ENCODE measurements around the gene OR5C1. TPM values are rescaled to one million over a fixed set of nuclear protein-coding genes. Genes with fewer than 3 reads are reported as not detected.
A peak's percentile ranks its signal among the peaks of the same experiment; 100 is the strongest.
"Not testable (repeated sequence)": the region's sequence is repeated elsewhere in the genome, so short reads cannot be mapped to it uniquely, and the experiment has no call there.

Gene OR5C1
- total RNA-seq, 1 donor from 2014 or later: not detected

- peak; percentile 81 to 91 for DNase-seq (ENCODE audit: low read depth in 2 of 2)
These were observed 21.7 kb downstream of the OR5C1 start for GRCh38 chr9:122810306-122810946.

DNA sequence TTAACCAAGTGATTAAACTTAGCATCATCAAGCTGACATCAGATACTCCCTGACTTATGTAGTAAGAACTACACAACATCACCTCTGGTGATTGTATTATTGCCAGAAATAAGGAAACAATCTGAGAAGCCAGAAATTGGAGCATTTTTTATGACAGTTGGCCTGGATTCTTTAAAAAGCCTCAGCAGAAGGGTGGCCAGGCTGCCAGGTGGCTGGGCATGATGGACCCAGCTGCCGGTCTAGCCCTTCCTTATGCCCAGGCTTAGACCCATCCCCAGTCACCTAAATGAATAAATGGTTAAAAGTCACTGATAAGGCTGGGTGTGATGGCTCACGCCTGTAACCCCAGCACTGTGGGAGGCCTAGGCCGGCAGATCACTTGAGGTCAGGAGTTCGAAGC is 24.0 kb downstream of the OR5C1 start:
- no peak for DNase-seq (ENCODE audit: low read depth in 2 of 2)

GRCh38 chr9:122814545-122814944 is 25.8 kb downstream of the OR5C1 start:
- DNase-seq (ENCODE audit: low read depth in 2 of 2): no peak

DNA sequence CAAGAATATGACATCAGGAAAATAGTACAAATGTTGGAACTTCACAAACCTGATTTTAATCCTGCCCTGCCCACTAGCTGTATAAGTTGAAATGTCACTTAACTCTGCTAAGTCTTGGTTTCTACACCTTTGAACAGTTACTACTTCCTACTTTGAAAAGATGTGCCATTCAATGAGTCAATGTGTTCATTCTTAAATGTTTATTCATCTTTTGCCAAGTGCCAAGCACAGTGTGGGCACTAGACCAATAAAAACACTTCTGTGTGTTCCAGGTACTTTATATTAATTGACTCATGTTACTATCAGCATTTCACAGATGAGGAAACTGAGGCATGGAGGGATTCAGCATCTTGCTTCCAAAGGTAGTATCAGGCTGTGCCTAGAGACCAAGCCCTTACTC is 26.8 kb downstream of the OR5C1 start:
- peak in 1 of 2 donors; percentile 38 for DNase-seq (ENCODE audit: low read depth in 2 of 2)

DNA sequence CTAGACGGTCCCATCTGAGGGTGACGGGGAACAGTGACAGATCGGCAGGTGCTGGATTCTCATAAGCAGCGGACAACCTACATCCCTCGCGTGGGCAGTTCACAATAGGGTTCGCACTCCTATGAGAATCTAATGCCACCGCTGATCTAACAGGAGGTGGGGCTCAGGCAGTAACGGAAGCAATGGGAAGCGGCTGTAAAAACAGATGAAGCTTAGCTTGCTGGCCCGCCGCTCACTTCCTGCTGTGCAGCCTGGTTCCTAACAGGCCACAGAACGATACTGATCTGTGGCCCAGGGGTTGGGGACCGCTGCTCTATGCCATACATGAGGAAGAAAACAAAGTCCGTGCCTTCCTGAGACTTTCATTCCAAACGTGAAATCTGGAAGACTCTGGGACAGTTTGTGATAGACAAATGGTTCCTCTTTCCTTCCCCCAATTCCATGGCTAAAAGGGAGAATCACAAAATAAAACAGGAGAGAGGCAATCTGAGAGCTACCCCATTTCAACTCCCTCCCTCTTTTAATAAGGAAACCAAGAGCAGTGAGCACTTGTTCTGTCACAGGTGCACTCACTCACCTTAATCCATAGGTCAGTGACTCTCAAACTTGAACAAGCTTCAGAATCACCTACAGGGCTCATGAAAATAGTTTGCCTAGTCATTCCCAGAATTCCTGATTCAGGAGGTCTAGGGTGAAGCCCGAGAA is 27.6 kb downstream of the OR5C1 start:
- peak; percentile 98 to 99 for DNase-seq (ENCODE audit: low read depth in 2 of 2)

DNA sequence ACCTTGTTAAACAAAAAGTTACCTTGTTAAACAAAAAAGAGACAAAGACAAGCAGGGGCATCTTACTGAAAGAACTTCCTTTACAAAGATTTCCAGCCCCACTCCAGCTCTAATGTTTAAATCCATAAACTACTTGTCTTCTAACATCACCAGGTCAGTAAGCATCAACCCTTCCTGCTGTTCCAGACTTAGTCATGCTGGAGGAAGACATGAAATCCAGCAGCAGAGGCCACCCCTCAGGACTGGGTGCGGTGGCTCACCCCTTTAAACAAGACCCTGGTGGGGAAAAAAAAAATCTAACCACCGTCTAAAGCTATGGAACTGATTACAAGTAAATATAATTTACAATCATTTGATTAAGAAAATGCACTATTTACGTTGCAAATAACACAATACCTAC is 30.6 kb downstream of the OR5C1 start:
- peak; percentile 38 to 94 for DNase-seq (ENCODE audit: low read depth in 2 of 2)

DNA sequence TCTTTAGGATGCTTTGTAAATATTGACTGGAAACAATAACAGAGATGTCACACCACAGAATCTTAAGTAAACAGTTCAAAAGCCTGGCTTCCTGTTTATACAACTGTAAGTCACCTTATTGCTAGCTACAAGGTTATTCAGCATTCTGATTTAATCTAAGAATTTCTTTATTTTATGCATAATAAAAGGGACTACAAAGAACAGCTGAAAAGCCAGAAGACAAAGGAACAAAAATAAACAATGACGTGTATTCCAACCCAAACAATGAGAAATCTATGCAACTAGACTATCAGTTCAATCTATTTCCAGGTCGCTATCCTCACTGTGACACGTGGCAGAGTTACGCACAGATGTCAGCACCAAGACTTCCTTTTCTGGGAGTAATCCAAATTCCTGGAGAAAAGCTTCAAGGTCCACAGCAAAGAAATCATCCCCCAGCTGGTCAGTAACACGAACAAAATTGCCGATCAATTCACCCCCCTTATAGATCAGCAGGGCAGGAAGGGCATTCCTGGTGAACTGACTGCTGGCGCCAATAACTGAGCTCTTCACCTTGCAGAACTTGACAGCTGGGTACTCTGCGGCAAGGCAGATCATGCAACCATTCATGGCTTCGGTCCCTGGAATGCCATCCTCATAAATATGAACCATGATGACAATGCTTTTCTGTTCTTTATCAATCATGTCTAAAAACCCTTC is 31.2 kb downstream of the OR5C1 start:
- DNase-seq (ENCODE audit: low read depth in 2 of 2): peak; percentile 72 to 99

DNA sequence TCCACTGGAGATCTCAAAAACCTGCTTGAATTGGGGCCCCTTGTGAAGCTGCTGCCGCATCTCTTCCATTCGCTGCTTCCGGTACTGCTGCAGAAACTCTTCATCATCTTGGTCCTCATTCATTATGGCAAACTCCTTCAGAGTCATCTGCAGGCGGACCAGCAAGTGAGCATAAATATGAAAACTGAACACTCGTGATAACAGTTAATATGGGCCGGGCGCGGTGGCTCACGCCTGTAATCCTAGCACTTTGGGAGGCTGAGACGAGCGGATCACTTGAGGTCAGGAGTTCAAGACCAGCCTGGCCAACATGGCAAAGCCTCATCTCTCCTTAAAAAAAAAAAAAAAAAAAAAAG is 31.7 kb downstream of the OR5C1 start:
- DNase-seq (ENCODE audit: low read depth in 2 of 2): no peak

GRCh38 chr9:122821278-122821943 is 32.7 kb downstream of the OR5C1 start:
- peak; percentile 65 to 99 for DNase-seq (ENCODE audit: low read depth in 2 of 2)

- DNase-seq (ENCODE audit: low read depth in 2 of 2): no peak
These were observed 33.3 kb downstream of the OR5C1 start for GRCh38 chr9:122822056-122822455.

GRCh38 chr9:122822938-122823337 is 34.2 kb downstream of the OR5C1 start:
- no peak for DNase-seq (ENCODE audit: low read depth in 2 of 2)

DNA sequence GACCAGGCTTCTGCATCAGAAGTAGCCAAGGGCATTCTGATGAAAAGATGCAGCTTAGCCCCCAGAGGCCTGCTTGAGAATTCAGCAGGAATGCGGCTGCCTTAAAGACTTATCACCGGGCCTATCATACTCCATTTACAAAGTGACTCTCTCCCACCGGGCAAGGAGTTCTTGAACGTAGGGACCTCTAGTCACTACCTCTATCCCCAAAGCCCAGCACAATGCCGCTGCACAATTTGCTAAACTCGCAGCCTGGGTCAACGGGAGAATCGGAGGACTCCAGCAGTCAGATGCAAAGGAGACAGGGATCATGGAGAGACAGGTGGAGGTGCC is 39.0 kb downstream of the OR5C1 start:
- peak; percentile 31 to 58 for DNase-seq (ENCODE audit: low read depth in 2 of 2)

DNA sequence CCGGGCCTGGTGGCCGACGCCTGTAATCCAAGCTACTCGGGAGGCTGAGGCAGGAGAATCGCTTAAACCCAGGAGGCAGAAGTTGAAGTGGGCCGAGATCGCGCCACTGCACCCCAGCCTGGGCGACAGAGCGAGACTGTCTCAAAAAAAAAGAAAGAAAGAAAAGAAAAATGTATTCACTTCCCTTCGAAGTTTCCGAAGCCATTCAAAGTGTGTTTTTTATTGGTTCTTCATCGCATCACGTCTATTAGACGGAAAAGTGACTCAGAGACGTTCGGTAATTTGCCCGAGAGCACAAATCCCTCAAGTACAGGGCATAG is 40.2 kb downstream of the OR5C1 start:
- not testable (repeated sequence) for DNase-seq (ENCODE audit: low read depth in 2 of 2)

DNA sequence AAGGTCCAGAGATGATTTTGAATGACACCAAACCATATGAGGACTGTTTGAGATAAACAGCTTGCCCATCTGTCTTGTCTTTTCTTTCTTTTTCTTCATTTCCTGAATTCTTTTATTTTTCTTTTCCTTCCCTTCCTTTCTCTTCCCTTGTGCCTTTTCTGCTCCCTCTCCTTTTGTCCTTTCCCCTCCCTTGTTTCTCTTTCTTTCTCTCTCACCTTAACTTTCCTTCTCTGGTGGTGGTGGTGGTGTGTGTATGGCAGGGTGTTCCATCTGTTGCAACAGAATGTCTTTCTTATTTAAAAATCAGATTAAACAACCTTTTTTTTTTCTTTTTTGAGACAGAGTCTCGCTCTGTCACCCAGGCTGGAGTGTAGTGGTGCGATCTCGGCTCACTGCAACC is 43.5 kb downstream of the OR5C1 start:
- DNase-seq (ENCODE audit: low read depth in 2 of 2): no peak

DNA sequence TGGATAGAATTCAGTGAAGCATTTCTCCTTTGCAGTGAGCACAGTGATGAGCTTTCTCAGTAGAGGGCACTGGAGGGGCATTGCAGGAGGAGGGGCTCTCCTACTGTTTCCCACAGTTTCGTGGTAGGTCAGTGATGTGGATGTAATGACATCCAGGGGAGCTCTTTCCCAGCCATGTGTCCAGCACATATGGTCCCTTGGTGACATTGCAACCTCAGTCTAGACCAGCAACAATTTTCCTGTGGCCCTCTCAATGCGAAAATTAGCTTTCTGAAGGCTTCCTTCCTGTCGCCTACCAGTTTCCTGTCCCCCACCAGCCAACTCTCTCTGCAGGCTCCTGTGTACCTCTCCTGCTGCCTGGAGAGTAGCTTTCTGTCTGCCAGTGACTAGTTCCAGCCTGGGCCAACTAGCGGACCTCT is 46.6 kb downstream of the OR5C1 start:
- peak; percentile 44 to 89 for DNase-seq (ENCODE audit: low read depth in 2 of 2)

GRCh38 chr9:122837266-122837850 is 48.6 kb downstream of the OR5C1 start:
- no peak for DNase-seq (ENCODE audit: low read depth in 2 of 2)

DNA sequence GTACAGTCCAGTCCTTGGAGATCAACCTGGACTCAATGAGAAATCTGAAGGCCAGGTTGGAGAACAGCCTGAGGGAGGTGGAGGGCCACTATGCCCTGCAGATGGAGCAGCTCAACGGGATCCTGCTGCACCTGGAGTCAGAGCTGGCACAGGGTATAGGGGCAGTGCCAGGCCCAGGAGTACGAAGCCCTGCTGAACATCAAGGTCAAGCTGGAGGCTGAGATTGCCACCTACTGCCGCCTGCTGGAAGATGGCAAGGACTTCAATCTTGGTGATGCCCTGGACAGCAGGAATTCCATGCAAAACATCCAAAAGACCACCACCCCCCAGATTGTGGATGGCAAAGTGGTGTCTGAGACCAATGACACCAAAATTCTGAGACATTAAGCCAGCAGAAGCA is 49.7 kb downstream of the OR5C1 start:
- DNase-seq (ENCODE audit: low read depth in 2 of 2): peak in 1 of 2 donors; percentile 31

Other genes starting within 250 kb of the OR5C1 start
- not detected in 2 replicates for gene OR1N2, start 235.8 kb upstream of the OR5C1 start, total RNA-seq
- 0.20 and 0.22 TPM in 2 replicates for gene OR1L8, start 205.5 kb upstream of the OR5C1 start, total RNA-seq
- gene OR1Q1, start 174.2 kb upstream of the OR5C1 start, total RNA-seq: not detected in 2 replicates
- gene OR1B1, start 131.3 kb upstream of the OR5C1 start, total RNA-seq: 0.20 and 0.22 TPM in 2 replicates
- not detected in 2 replicates for gene OR1L1, start 127.2 kb upstream of the OR5C1 start, total RNA-seq
- gene OR1L3, start 113.8 kb upstream of the OR5C1 start, total RNA-seq: not detected in 2 replicates
- not detected in 2 replicates for gene OR1L4, start 64.9 kb upstream of the OR5C1 start, total RNA-seq
- gene OR1L6, start 46.6 kb upstream of the OR5C1 start, total RNA-seq: not detected in 2 replicates
- gene OR1K1, start 11.2 kb downstream of the OR5C1 start, total RNA-seq: not detected in 2 replicates
- 58.4 and 101 TPM in 2 replicates for gene PDCL, start 39.7 kb downstream of the OR5C1 start, total RNA-seq
- 48.6 and 85.1 TPM in 2 replicates for gene RC3H2, start 116.4 kb downstream of the OR5C1 start, total RNA-seq
- gene ZBTB6, start 124.4 kb downstream of the OR5C1 start, total RNA-seq: 9.2 and 14.3 TPM in 2 replicates
- 2.0 and 3.0 TPM in 2 replicates for gene ZBTB26, start 142.6 kb downstream of the OR5C1 start, total RNA-seq
- gene RABGAP1, start 152.1 kb downstream of the OR5C1 start, total RNA-seq: 30.3 and 35.5 TPM in 2 replicates
- 0.44 and 0.60 TPM in 2 replicates for gene GPR21, start 244.7 kb downstream of the OR5C1 start, total RNA-seq

Data from lung microvascular endothelial cell (primary cell).